ENCODE results near the gene KCTD1. TPM values are rescaled to one million over a fixed set of nuclear protein-coding genes. Genes with fewer than 3 reads are reported as not detected.

The KCTD1 gene
- total and polyA plus RNA-seq, 2 of the 4 experiments (the other 2 are of a cell fraction), result 5.0 to 5.8 TPM

DNA sequence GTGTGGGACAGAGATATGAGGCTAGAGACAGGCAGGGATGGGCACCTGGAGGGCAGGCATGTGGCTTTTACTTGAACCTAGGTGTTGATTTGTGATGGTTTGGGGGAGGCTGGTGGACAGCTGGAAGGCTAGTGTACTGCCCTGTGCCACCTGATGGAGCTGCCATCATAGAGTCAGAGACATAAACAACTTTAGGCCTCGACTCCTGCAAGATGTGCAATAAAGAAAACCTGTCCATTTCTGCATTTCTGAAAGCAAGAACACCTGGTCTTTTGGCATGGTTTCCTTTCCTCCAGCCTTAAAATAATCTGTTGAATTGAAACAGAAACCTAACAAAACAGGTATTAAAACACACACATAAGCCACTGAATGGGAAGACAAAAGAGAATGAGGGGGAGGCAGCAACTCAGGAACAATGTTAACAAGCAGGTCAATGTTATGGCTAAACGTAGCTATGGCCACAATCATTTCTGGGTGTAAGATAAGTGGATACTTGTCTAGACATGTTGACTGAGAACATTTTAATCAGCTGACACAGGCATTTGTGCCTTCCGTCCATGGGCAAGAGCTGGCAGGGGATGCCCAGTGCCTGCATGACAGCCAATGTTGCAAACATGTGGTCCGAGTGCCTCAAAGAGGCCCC lies 87.8 kb downstream of the KCTD1 start:
- no peak overlapping the region for H3K56ac ChIP-seq (ENCODE audit: extremely low read depth, insufficient read depth, low read length)
- peak overlapping the region; percentile 29 for H2AK9ac ChIP-seq (replicated peaks; ENCODE audit: low read depth, low read length, poor library complexity)
- H3K18ac ChIP-seq (ENCODE audit: low read depth, low read length), result peak overlapping the region; percentile 43; the same call in 1 of the 2 replicates
- H3K9me3 ChIP-seq (ENCODE audit: control insufficient read depth, insufficient read depth, low read length), result no peaks in the 10 kb centered on the region
- no peak overlapping the region for H3K9ac ChIP-seq (ENCODE audit: low read depth, low read length)
- no peak overlapping the region for H3K27ac ChIP-seq (ENCODE audit: insufficient read depth, low read length)
- no peak overlapping the region for H3K4me2 ChIP-seq (ENCODE audit: low read depth, low read length)
- no peaks in the 10 kb centered on the region for H3K79me1 ChIP-seq (ENCODE audit: low read depth in 1 of 2, low read length in 2 of 2)
- H2BK15ac ChIP-seq (ENCODE audit: low read depth, low read length), result no peak overlapping the region
- no peak overlapping the region for H3K4me3 ChIP-seq (ENCODE audit: insufficient read depth, low read depth, low read length)
- H3K14ac ChIP-seq (replicated peaks; ENCODE audit: low read depth, low read length), result 0 out of 2 replicates have a peak overlapping the region, but pooled peaks have one; percentile 52
- peak overlapping the region; percentile 50; the same call in 1 of the 2 replicates for H2BK120ac ChIP-seq (ENCODE audit: low read depth, low read length)
- no TSS peak for BruUV-seq (replicated peaks)
- ATAC-seq (ENCODE audit: low read depth) (peak; percentile 27; the same call in 1 of the 2 replicates), DNase-seq (peak; percentile 38)
- no peak overlapping the region for H3K23ac ChIP-seq (ENCODE audit: low read depth, low read length)
- H2BK20ac ChIP-seq (ENCODE audit: low read depth, low read length), result peak overlapping the region; percentile 69; the same call in 1 of the 2 replicates
- peak overlapping the region in 1 of 2 experiments; percentile 38; a peak in 2 of 4 replicates for H4K8ac ChIP-seq (ENCODE audit: low read depth in 2 of 2, low read length in 2 of 2)
- intact Hi-C loops (cut with micrococcal nuclease) (no loop called here), in situ Hi-C loops (cut with MboI; ENCODE audit: low sequenced_read_pairs) (no loop called here), dilution Hi-C loops (cut with HindIII; ENCODE audit: low sequenced_read_pairs, unreplicated experiment) (no loop called here)
- H3K4me1 ChIP-seq (ENCODE audit: control insufficient read depth, insufficient read depth, low read length), result peaks cover 9% of the 10 kb centered on the region
- H4K5ac ChIP-seq (ENCODE audit: low read depth, low read length), result no peak overlapping the region
- CTCF ChIA-PET, result no interaction called here
- no peak overlapping the region for H2BK5ac ChIP-seq (ENCODE audit: low read depth, low read length, poor library complexity, severe bottlenecking)
- no peaks in the 10 kb centered on the region for H4K20me1 ChIP-seq (ENCODE audit: insufficient read depth, low read length)
- no peak overlapping the region for H2AK5ac ChIP-seq (ENCODE audit: low read depth, low read length)
- H3K9me1 ChIP-seq (ENCODE audit: insufficient read depth, low read length), result peaks cover 14% of the 10 kb centered on the region
- TF ChIP-seq SMC3 (IDR thresholded peaks at IDR 0.05; ENCODE audit: low read depth, low read length), result no peak
- TF ChIP-seq RCOR1 (IDR thresholded peaks at IDR 0.05; ENCODE audit: insufficient replicate concordance, low read length), result no peak
- TF ChIP-seq, protein P1, sequence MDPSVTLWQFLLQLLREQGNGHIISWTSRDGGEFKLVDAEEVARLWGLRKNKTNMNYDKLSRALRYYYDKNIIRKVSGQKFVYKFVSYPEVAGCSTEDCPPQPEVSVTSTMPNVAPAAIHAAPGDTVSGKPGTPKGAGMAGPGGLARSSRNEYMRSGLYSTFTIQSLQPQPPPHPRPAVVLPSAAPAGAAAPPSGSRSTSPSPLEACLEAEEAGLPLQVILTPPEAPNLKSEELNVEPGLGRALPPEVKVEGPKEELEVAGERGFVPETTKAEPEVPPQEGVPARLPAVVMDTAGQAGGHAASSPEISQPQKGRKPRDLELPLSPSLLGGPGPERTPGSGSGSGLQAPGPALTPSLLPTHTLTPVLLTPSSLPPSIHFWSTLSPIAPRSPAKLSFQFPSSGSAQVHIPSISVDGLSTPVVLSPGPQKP (IDR thresholded peaks at IDR 0.05; ENCODE audit: borderline replicate concordance, low read depth, low read length), result no peak
- peak overlapping the region; percentile 39; the same call in 1 of the 2 replicates for H3K4ac ChIP-seq (ENCODE audit: low read depth, low read length)
- no peak overlapping the region for H4K91ac ChIP-seq (ENCODE audit: insufficient read depth, low read depth, low read length)
- peaks cover 7% of the 10 kb centered on the region for H3K36me3 ChIP-seq (ENCODE audit: control insufficient read depth, insufficient read depth, low read length)
- H2AFZ ChIP-seq (replicated peaks; ENCODE audit: low read length, poor library complexity), result no peak overlapping the region
- no peaks in the 10 kb centered on the region for H3K27me3 ChIP-seq (ENCODE audit: control insufficient read depth, insufficient read depth, low read length)
- POLR2A ChIA-PET (ENCODE audit: unreplicated experiment), result no interaction called here
- WGBS, 2 experiments (ENCODE audit: extremely low coverage in 2 of 2, insufficient read length in 1 of 2), result 71% methylated on average over 1 of the region's 4 CpGs; no CpG with 5 or more reads in 1 of the 2 experiments
